Astrocyte (in vitro differentiated cells and primary cell): Measurements from ENCODE around the gene CDH23. TPM values are rescaled to one million over a fixed set of nuclear protein-coding genes. Genes with fewer than 3 reads are reported as not detected.

Experiments
- DNase-seq: peaks from one replicate; pipeline ENCODE4 v3.0.0-alpha.2; 2010; ENCODE audit warnings: low read depth
- FAIRE-seq: peaks from 2 replicates; lab custom pipeline; 2011; peaks lifted over from hg19 to GRCh38; lab: Jason Lieb, UNC
- H2AFZ ChIP-seq: 2 replicates; pipeline ENCODE4 v1.6.0; 2012; ENCODE audit warnings: low read depth, low read length, inconsistent platforms
- H3K27ac ChIP-seq: 2 replicates; pipeline ENCODE4 v1.5.1; 2011; ENCODE audit warnings: low read depth, low read length, inconsistent platforms
- H3K27me3 ChIP-seq: 2 replicates; pipeline ENCODE4 v1.6.0; 2011; ENCODE audit warnings: low read length, inconsistent platforms; ENCODE audit not compliant: insufficient read depth
- H3K36me3 ChIP-seq: 2 replicates; pipeline ENCODE4 v1.5.1; 2011; ENCODE audit warnings: low read length, inconsistent platforms; ENCODE audit not compliant: insufficient read depth
- H3K4me1 ChIP-seq: 2 replicates; pipeline ENCODE4 v1.5.1; 2011; ENCODE audit warnings: low read length, inconsistent platforms; ENCODE audit not compliant: insufficient read depth
- H3K4me2 ChIP-seq: 2 replicates; pipeline ENCODE4 v1.6.0; 2012; ENCODE audit warnings: low read length, inconsistent platforms
- H3K4me3 ChIP-seq: 2 replicates; pipeline ENCODE4 v1.5.1; 2011; ENCODE audit warnings: low read depth, mild to moderate bottlenecking, low read length, inconsistent platforms; ENCODE audit not compliant: insufficient read depth
- H3K79me2 ChIP-seq: 2 replicates; pipeline ENCODE4 v1.6.0; 2012; ENCODE audit warnings: mild to moderate bottlenecking, low read length, inconsistent platforms; ENCODE audit not compliant: insufficient read depth
- H3K9ac ChIP-seq: 2 replicates; pipeline ENCODE4 v1.6.0; 2012; ENCODE audit warnings: mild to moderate bottlenecking, low read length, inconsistent platforms
- H3K9me3 ChIP-seq: 2 replicates; pipeline ENCODE4 v1.5.1; 2012; ENCODE audit warnings: low read depth, mild to moderate bottlenecking, low read length, inconsistent platforms; ENCODE audit not compliant: insufficient read depth
- H4K20me1 ChIP-seq: 2 replicates; pipeline ENCODE4 v1.6.0; 2012; ENCODE audit warnings: low read length, inconsistent platforms; ENCODE audit not compliant: insufficient read depth
- H3K27ac Mint-ChIP-seq: one replicate; pipeline ENCODE4 v1.8.0; 2021; ENCODE audit warnings: mild to moderate bottlenecking, mixed read lengths; ENCODE audit not compliant: unreplicated experiment
- H3K27me3 Mint-ChIP-seq: one replicate; pipeline ENCODE4 v1.8.0; 2021; ENCODE audit warnings: low read depth, mixed read lengths; ENCODE audit not compliant: unreplicated experiment
- H3K36me3 Mint-ChIP-seq: one replicate; pipeline ENCODE4 v1.8.0; 2021; ENCODE audit warnings: low read depth, mixed read lengths; ENCODE audit not compliant: unreplicated experiment
- H3K4me1 Mint-ChIP-seq: one replicate; pipeline ENCODE4 v1.8.0; 2021; ENCODE audit warnings: low read depth, mixed read lengths; ENCODE audit not compliant: unreplicated experiment
- H3K4me3 Mint-ChIP-seq: one replicate; pipeline ENCODE4 v1.8.0; 2021; ENCODE audit warnings: mild to moderate bottlenecking, moderate library complexity, mixed read lengths; ENCODE audit not compliant: unreplicated experiment
- H3K9me3 Mint-ChIP-seq: one replicate; pipeline ENCODE4 v1.8.0; 2021; ENCODE audit warnings: mild to moderate bottlenecking, mixed read lengths; ENCODE audit not compliant: unreplicated experiment
- EZH2 ChIP-seq: IDR thresholded peaks from 2 replicates; pipeline ENCODE4 v1.6.1; 2012; ENCODE audit warnings: mild to moderate bottlenecking, low read length, inconsistent platforms; ENCODE audit not compliant: insufficient read depth
- total RNA-seq: library from RNA; stranded (reverse); gene quantifications from 2 replicates; pipeline ENCODE4 v1.2.1, GENCODE V29; 2021
- TF ChIP-seq, protein P1 (sequence below): IDR thresholded peaks from 2 replicates; pipeline ENCODE4 v1.5.1; 2011; ENCODE audit warnings: low read depth, mild to moderate bottlenecking, inconsistent platforms, low read length, moderate library complexity; ENCODE audit not compliant: insufficient read depth

Gene CDH23
- total RNA-seq, 1 donor from 2014 or later, result not detected

DNA sequence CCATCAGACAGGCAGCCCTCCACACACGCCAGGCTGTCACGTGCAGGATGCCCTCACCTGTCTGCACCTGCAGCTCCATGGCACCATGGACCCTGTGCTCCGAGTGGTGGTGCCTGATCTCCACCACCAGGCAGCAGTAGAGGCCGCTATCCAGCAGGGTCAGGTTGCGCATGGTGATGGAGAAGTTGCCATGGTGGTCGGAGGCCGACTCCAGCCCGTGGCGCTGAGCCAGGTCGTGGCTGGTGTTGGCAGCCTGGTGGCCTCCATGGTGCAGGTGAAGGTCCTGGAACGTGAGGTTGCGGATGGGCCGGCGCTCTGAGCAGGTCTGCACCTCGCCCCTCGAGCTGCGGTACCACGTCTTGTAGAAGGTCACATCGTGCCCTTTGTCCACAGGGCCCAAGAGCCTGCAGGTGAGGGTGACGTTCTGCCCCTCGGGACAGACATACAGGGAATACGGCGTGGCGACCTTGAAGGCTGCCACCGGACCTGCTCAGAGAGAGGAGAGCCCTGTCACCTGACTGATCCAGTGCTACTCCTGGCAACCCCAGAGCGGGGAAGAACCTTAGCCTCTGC is 364.9 kb downstream of the CDH23 start:
- Histone ChIP-seq H3K79me2 (no peaks in the 10 kb centered on the region), H2AFZ (no peak overlapping the region), H4K20me1 (no peaks in the 10 kb centered on the region), H3K27ac (no peak overlapping the region), H3K4me3 (no peak overlapping the region), H3K36me3 (no peaks in the 10 kb centered on the region), H3K4me1 (peaks cover 22% of the 10 kb centered on the region), H3K9ac (no peak overlapping the region), H3K4me2 (no peak overlapping the region), H3K27me3 (peaks cover under 1% of the 10 kb centered on the region), H3K9me3 (no peaks in the 10 kb centered on the region)
- Mint-ChIP-seq H3K27ac (no peak overlapping the region), H3K4me3 (no peak overlapping the region), H3K4me1 (peaks cover 5% of the 10 kb centered on the region), H3K9me3 (peaks cover 4% of the 10 kb centered on the region), H3K27me3 (peaks cover 33% of the 10 kb centered on the region), H3K36me3 (no peaks in the 10 kb centered on the region)
- DNase-seq (no peak), FAIRE-seq (no peak)
- TF ChIP-seq EZH2, result no peak
- TF ChIP-seq, protein P1, sequence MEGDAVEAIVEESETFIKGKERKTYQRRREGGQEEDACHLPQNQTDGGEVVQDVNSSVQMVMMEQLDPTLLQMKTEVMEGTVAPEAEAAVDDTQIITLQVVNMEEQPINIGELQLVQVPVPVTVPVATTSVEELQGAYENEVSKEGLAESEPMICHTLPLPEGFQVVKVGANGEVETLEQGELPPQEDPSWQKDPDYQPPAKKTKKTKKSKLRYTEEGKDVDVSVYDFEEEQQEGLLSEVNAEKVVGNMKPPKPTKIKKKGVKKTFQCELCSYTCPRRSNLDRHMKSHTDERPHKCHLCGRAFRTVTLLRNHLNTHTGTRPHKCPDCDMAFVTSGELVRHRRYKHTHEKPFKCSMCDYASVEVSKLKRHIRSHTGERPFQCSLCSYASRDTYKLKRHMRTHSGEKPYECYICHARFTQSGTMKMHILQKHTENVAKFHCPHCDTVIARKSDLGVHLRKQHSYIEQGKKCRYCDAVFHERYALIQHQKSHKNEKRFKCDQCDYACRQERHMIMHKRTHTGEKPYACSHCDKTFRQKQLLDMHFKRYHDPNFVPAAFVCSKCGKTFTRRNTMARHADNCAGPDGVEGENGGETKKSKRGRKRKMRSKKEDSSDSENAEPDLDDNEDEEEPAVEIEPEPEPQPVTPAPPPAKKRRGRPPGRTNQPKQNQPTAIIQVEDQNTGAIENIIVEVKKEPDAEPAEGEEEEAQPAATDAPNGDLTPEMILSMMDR, result no peak

DNA sequence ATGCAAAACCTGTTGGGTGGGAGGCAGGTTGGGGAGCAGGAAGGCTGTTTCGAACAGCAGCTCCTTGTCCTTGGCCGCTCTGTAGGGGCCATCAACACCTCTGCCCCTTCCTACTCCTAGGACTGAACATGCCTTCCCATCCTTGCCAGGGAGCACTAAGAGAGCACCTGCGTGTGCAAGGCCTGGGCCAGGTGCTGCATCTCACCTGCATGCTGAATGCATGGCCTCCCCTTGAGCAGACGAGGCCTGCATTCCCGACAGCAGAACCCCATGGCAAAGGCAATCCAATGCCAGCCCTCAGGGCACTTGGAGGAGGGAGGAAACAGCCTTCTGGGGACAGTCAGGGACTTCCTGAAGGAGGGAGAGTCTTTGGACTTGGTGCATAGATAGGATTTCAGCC is 365.6 kb downstream of the CDH23 start:
- Histone ChIP-seq H3K4me3 (no peak overlapping the region), H2AFZ (no peak overlapping the region), H3K4me2 (no peak overlapping the region), H3K4me1 (peaks cover 27% of the 10 kb centered on the region), H3K9me3 (no peaks in the 10 kb centered on the region), H3K27ac (no peak overlapping the region), H4K20me1 (no peaks in the 10 kb centered on the region), H3K36me3 (no peaks in the 10 kb centered on the region), H3K27me3 (no peaks in the 10 kb centered on the region), H3K9ac (no peak overlapping the region), H3K79me2 (no peaks in the 10 kb centered on the region)
- H3K4me1 Mint-ChIP-seq, result peaks cover 12% of the 10 kb centered on the region
- no peak overlapping the region for H3K4me3 Mint-ChIP-seq
- no peak overlapping the region for H3K27ac Mint-ChIP-seq
- H3K9me3 Mint-ChIP-seq, result peaks cover 4% of the 10 kb centered on the region
- H3K36me3 Mint-ChIP-seq, result no peaks in the 10 kb centered on the region
- peaks cover 28% of the 10 kb centered on the region for H3K27me3 Mint-ChIP-seq
- FAIRE-seq (no peak), DNase-seq (no peak)
- no peak for TF ChIP-seq EZH2
- TF ChIP-seq, protein P1, result no peak

DNA sequence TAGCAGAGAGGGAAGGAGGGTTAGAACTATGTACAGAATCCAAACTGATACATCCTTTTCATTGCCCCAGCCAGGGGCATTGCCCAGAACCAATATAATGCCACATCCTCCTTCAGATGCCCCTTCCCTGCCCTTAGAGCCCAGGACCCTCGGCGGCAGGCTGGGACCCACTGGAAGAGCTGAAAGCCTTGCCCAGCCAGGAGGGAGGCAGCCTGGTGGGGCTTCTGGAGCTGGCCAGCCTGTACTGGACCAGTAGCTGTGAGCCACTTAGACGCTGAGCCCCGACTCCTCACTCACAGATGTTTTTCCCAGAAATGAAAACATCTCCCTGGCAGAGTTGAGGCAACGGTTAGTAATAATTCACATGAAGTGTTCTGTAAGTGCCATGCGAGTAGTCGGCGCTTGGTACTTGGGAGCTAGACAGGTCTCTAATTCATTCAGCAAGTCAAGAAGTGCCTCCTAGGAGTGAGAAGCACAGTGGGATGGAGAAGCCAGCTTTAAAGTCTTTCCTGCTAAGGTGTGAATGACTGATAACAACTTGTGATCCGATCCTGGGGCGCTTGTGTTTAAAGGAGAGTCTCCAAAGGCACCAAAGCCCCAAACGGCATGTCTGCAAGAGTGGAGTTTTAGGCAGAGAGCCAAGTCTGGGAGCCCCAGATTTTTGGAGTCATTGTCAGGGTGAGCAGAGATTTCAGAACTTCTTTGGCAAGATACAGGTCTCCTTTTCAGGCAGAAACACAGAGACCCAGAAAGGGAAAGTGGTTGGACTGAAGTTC is 366.8 kb downstream of the CDH23 start:
- H3K36me3 Mint-ChIP-seq, result no peaks in the 10 kb centered on the region
- no peak for FAIRE-seq
- DNase-seq, result no peak
- H3K27me3 Mint-ChIP-seq, result peaks cover 28% of the 10 kb centered on the region
- Histone ChIP-seq H3K4me3 (no peak overlapping the region), H3K9ac (no peak overlapping the region), H2AFZ (no peak overlapping the region), H3K36me3 (no peaks in the 10 kb centered on the region), H3K27ac (no peak overlapping the region), H3K9me3 (no peaks in the 10 kb centered on the region), H3K4me1 (peaks cover 33% of the 10 kb centered on the region), H3K79me2 (no peaks in the 10 kb centered on the region), H3K27me3 (no peaks in the 10 kb centered on the region), H3K4me2 (no peak overlapping the region), H4K20me1 (no peaks in the 10 kb centered on the region)
- peaks cover 15% of the 10 kb centered on the region for H3K4me1 Mint-ChIP-seq
- no peak overlapping the region for H3K4me3 Mint-ChIP-seq
- no peak for TF ChIP-seq EZH2
- TF ChIP-seq, protein P1, result no peak
- peaks cover 4% of the 10 kb centered on the region for H3K9me3 Mint-ChIP-seq
- no peak overlapping the region for H3K27ac Mint-ChIP-seq
